Stimulated activated CD4-positive, alpha-beta T cell treated with anti-CD3 and anti-CD28 coated beads, Interleukin-1b, Interleukin-23, amount 100 ng/mL, for 4 hours (primary cell): Measurements from ENCODE around the gene RGS14.
"Not testable (repeated sequence)": the region's sequence is repeated elsewhere in the genome, so short reads cannot be mapped to it uniquely, and the experiment has no call there.

ENCODE experiments used
- DNase-seq, 2 donors: peaks; one replicate each; pipeline ENCODE4 v3.0.0-alpha.2; 2020; ENCODE audit warnings: low read depth in 2 of 2

Gene RGS14

DNA sequence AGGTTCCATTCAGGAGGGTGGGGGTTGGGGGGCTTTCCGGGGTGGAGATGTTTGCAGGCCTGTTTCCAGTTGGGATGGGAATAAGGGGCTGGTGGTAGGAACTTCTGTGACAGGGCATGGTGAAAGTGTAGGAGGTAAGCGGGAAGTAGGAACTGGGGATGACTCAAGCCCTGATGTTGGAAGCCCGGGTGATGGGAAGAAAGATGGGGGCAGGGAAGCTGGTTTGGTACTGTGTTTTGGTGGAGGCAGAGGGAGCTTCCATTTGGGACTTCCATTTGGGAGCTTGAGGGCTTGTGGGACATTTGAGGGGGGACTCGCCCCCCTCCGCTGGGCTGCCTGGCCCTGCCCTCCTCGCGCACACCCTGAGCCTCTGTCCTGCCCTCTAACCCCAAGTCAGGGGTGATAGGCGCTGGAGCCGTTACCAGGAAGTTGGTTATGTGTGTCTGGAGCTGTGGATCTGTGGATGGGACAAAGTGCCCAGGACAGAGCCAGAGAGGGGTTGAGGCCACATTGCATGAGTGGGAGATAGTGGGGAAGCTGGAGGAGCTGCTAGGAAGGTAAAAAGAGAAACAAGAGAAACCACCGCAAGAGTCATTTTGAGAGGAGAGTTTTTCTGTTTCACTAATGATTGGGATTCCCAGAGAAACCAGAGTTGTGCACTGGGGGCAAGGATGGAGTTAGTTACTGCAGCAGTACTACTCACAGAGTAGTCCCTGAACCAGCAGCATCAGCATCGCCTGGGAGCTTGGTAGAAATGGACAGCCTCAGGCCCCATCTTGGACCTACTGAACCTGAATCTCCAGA lies 6.6 kb downstream of the RGS14 start:
- DNase-seq = no peak

DNA sequence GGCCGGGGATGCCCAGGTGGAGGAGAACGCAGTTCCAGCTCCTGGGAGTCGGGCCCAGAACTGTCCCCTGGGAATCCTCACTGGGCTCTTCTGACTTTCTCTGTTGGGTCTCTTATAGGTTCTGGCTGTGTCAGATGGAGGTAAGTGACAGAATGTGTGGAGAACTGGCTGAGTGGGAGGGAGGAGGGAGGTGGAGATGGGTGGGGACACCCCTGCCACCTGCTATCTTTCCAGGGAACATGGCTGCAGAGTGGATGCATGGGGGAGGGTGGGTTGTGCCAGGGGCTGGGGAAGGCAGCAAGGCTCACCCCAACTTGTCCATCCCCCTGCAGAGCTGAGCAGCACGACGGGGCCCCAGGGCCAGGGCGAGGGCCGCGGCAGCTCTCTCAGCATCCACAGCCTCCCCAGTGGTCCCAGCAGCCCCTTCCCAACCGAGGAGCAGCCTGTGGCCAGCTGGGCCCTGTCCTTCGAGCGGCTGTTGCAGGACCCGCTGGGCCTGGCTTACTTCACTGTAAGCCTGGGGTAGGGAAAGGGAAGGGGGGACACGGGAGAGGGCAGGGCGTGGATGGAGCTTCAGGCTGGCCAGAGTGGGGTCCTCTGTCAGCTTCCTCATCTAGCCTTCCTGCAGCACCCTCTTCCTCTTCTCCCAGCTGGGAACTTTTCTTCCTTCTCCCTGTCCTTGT lies 8.3 kb downstream of the RGS14 start:
- DNase-seq = no peak

DNA sequence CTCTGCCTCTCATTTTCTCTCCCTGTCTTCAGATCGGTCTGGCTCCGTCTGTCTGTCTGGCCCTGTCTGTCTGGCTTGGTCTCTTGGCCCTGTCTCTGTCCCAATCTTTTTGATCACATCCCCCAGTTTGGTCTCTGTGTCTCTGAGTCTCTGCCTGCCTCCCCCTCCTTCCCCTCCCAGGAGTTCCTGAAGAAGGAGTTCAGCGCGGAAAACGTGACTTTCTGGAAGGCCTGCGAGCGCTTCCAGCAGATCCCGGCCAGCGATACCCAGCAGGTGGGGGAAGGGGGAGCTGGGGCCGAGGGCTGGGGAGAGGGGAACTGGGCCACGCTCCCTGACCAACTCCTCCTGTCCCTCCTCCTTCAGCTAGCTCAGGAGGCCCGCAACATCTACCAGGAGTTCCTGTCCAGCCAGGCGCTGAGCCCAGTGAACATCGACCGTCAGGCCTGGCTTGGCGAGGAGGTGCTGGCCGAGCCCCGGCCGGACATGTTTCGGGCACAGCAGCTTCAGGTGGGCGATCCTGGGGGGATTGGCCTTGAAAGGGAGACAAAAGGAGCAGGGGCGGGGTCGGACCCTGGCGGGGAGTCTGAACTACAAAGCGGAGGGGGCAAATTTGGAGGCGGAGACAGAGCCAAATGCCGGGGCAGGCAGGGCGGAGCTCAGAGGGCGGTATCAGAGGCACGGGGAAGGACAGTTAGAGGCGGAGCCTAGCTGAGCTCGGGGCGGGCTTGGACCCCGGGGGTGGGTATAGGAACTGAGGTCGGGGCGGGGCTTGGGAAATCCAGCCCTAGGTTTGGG lies 9.0 kb downstream of the RGS14 start:
- no peak for DNase-seq

DNA sequence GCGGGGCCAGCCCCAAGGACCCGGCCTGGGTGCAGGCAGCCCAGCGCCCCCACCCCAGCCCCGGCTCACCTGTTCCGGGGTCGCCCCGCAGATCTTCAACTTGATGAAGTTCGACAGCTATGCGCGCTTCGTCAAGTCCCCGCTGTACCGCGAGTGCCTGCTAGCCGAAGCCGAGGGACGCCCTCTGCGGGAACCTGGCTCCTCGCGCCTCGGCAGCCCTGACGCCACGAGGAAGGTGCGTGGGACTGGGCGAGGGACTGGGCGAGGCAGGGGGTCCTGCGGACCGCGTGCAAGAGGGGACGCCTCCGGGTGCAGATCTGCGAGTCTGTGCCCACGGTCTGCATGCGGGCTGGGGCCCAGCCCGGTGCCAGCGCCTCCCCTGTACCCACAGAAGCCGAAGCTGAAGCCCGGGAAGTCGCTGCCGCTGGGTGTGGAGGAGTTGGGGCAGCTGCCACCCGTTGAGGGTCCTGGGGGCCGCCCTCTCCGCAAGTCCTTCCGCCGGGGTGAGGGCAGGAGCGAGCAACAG lies 9.7 kb downstream of the RGS14 start:
- DNase-seq = no peak

DNA sequence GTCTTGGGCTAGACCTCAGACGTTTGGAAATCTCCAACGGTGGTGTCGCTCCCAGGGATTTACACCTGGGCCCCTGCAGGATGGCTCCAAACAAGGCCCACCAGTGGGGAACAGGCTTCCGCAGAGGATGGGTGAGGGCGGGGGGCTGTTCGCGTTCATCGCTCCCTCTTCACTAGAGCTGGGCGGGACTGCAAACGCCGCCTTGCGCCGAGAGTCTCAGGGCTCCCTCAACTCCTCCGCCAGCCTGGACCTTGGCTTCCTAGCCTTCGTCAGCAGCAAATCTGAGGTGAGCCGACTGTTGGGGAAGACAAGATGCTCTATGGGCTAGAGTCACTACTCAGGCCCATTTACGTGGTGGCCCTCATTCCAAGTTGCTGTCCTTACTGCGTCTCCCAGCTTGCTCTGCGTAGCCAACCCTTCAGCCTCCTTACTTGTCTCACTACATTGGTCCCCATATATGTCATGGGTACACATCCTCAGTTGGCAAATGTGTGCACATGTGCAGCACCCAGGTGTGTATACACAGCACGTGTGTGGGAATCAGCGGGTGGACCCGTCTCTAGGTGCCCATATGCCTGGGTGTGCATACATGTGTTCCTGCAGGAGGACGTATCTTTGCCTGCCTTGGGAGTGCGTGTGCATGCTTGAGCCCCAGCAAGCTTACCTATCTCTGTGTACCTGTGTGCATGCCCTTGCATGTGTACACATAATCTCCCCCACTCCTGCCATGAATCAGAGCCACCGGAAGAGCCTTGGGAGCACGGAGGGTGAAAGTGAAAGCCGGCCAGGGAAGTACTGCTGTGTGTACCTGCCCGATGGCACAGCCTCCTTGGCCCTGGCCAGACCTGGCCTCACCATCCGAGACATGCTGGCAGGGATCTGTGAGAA lies 10.5 kb downstream of the RGS14 start:
- DNase-seq = no peak

DNA sequence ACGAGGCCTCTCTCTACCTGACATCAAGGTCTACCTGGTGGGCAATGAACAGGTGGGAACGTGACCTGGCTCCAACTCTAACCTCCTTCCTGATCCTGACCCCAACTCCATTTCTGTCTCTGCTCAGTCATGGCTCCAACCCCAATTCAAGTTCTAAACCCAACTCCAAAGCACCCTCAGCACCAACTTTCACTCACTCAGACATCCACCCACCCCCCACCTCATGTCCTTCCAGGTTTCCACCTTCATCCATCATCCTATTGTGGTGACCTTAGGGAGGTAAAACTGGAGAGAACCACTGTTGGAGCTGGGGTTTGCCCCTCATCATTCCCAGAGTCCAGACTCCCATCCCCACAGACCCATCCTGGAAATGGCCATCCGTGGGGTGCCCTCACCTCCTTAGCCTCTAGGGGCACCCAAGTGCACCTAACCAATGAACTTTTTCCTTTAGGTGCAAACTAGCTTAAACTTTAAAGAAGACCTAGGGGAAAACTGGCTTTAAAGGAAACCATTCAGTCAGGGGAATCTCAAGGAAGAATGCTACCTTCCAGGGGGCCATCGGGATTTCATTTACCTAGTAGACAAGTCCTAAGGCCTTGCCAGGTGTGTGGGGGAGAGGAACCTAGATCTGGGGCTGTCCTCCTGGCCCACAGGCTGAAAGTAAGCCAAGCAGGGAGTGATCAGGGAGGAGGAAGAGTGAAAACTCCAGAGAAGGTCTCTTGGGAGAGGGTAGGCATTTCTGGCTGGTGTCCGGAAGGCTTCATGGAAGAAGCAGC lies 11.3 kb downstream of the RGS14 start:
- no peak for DNase-seq

DNA sequence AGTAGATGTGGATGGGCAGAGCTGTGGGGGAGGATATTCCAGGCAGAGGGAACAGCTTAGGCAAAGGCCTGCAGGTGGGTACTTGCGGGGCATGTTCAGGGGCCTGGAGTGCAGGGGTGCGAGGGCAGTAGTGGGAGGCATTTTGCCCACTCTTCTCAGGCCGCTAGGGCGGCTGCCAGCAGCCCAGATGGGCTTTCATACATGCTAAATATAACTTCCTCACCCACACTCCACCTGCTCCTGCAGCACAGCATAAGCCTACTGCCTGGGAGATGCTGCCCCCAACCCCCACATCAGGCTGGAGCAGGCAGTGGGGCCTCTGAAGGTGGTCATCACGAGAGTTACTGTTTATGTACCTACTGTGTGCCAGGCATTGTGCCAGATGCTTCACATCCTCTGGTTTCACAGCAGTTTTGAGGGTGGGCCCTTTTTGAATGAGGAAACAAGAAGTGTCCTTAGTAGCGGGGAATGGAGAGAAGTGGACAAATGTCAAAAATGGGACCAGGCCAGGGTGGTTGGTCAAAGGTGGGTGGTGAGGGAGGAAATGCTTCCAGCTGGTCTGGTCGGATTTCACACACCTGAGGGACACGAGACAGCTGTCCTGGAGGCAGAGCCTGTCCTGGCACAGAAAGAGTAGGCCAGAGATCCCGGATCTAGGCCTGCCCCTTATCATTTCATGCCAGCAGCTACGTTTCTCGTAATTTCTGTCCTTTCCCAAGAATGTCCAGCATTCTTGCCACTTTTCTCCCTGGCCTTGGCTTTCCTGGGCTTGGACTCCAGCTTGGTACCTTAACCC lies 12.1 kb downstream of the RGS14 start:
- DNase-seq = no peak

DNA sequence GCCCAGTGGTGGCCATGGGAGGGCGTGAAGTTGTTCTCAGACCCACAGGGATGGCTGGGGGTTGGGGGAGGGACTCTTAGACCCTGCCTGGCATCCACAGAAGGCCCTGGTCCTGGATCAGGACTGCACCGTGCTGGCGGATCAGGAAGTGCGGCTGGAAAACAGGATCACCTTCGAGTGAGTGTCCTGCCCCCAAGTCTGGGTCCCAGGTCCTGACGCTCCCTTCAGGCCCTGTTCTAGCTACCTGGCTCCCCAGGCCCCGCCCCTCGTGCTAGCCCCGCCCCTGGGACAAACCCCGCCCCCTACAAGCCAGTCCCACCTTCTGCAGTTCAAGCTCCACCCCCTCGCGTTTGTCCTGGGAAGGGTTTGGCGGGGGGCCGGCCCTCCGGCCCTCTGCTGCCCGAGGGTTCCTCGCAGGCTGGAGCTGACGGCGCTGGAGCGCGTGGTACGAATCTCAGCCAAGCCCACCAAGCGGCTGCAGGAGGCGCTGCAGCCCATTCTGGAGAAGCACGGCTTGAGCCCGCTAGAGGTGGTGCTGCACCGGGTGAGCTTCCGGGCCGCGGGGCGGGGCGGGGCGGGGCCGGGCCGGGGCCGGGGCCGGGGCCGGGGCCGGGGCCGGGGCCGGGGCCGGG lies 12.9 kb downstream of the RGS14 start:
- DNase-seq = peak in 1 of 2 donors; percentile 59

DNA sequence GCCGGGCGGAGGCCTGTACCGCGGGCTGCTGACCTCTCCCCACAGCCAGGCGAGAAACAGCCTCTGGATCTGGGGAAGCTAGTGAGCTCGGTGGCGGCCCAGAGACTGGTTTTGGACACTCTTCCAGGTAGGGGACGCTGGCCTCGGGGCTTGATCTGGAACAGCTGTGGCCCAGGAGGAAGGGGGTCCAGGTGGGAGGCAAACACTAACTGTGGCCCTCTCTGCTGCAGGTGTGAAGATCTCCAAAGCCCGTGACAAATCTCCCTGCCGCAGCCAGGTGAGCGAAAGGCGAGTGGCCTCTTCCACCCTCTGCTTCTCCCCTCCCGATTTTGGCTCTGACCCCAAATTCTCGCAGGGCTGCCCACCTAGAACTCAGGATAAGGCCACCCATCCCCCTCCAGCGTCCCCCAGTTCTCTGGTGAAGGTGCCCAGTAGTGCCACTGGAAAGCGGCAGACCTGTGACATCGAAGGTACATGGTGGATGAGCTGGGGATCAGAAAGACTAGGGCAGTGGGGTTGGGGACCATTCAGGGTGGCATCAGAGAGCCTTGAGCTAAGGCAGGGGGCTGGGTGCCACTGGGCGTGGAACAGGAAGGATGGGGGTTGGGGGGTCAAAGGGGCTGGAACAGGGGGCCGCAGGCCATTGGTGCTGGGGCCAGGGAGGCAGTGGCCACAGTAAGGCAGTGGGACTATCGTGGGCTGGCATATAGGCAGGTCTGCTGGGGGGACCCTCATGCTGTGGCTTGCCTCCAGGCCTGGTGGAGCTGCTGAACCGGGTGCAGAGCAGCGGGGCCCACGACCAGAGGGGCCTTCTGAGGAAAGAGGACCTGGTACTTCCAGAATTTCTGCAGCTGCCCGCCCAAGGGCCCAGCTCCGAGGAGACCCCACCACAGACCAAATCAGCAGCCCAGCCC lies 13.7 kb downstream of the RGS14 start:
- DNase-seq = no peak

DNA sequence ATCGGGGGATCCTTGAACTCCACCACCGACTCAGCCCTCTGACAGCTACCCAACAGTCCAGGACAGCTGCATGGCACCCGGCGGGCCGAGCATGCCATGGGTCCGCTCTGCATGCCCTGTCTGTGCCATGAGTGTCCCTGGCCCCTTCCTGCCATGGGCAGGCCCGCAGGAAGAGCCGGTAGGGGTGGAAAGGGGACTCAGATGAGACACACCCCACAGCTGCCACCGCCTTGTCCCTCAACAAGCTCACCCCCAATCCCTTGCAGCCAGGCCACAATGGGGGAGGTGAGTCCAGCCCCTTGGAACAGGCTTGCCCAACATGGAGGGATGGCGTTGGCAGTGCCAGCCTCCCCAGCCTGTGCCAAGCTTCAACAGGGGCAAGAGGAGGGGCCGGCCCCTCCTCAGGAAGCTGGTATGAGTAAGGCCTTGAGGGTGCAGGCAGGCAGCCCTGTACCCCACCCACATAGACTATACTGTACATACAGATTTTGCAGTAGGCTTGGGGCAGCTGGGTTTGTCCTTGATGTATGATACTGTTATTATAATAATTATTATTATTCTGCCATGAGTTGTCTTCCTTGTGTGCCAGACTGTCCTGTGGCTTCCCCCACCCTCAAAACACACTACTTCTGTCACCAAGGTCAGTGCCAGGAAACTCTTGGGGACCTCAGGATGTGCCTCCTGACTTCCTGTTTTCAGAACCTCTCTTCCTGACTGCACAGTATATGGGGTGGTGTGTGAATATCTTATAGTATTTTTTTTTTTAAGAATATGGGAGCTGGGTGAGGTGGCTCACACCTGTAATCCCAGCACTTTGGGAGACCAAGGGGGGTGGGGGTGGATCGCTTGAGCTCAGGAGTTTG lies 14.5 kb downstream of the RGS14 start:
- DNase-seq = no peak

DNA sequence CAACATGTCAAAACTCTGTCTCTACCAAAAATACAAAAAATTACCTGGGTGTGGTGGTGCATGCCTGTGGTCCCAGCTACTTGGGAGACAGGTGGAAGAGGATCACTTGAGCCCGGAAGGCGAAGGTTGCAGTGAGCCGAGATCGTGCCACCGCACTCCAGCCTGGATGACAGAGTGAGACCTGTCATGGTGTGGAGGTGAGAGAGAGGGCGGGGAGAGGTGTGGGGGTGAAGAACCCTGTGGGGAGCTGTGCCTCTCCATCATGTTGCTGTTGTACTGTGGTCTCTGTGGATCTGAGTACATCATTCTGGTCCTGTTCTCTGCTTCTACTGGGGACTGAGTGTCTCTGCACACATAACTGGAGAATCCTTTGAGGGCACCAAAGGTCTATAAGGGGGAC lies 15.2 kb downstream of the RGS14 start:
- no peak for DNase-seq

DNA sequence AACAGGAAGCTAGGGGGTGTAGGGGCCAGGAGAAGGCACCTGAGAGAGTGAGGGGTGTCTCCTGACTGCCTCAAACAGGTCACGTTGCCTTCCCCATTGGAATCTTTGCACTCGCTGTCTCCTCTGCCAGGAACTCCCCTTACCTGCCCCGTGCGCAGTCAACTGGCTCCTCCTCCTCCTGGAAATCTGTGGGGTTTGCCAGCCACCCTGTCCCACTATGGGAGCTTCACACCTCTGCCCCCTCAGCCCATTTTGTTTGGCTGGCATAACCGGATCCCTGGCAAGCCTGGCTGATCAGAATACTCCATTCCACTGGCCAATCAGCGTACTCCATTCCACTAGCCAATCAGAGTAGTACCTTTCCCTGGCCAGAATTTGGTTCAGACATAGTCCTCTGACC lies 16.1 kb downstream of the RGS14 start:
- no peak for DNase-seq

DNA sequence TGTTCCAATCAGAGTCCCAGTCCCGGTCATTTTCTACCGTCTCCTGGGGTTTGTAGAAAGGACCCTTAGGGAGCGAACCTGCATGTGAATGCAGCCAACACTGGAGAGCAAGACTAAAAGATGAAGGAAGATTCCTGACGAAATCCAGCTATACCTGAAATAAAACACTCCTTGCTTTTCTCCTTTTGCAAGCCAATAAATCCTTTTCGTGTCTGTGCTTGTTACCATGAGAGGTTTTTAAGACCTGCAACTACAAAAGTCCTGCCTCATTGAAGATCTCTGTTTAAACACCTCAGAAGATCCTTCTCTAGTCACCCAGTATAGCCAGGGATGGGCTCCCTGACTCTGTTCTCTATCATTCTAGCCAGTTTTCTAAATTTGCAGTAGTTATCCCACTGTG lies 16.5 kb downstream of the RGS14 start:
- DNase-seq = no peak

DNA sequence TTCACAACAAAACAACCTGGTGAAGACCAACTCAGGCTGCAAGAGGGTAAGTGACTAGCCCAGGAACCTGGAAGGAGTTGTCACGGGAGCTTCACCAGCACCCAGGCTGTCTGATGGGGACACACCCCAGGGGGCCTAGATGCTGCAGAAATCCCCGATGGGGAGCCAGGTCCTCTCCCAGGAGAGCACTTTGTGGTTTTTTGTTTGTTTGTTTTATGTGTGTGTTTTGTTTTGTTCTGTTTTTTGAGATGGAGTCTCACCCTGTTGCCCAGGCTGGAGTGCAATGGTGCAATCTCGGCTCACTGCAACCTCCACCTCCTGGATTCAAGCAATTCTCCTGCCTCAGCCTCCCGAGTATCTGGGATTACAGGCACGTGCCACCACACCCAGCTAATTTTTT lies 17.8 kb downstream of the RGS14 start:
- DNase-seq = not testable (repeated sequence)

DNA sequence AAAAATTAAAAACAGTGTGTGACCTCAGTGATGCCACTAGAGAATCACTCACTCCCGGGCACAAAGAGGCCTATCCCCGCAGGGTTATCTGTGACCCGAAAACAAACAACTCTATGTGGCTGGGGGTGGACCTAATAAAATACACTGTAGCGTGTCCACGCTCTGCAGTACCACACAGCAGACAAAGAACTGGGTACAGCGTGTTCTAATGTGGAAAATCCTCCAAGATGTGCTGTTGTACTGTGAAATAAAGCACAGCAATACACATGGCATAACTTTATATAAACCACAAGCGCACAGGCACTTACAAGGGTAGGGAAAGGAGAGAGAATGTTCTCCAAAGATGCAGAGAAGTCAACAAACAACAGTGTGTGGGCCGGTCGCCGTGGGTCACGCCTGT lies 18.4 kb downstream of the RGS14 start:
- no peak for DNase-seq

DNA sequence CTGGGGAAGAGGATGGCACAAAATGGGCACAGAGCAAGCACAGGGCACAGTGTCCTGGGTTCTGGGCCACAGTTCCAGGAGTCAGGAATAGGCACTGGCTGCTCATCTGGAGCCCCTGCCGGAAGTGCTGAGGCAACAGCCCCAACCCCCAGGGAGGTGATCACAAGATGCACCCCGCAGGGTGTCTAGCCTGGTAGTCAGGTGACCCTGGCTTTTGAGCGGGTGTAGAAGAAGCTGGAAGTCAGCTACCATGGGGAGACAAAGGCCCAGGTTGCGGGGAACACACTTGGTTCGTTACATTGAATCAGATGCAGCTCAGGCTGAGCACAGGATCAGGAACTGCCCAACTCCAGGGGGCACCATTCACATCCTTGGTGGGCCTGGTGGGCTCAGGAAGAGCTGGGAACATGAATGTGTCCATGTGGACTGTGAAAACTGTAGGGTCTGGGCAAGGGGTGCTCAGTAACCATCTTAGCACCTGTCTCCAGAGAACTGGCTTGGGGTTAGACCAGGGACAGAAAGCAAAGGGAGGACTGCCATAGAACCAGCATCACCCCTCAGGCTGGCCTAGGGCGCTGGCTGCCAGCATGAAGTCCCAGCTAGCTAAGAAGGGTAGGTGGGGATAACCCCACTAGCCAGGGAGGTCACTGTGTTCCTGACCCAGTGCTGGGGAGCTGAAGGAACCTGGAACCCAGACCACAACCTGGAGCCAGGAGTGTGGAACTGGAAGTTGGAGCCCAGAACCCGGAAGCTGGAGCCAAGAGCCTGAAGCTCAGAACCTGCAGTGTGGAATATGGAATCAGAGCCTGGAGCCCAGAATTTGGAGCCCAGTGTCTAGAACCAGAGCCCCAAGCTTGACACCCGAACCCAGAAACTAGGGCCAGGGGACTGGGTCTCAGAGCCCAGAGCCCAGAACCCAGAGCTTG lies 20.4 kb downstream of the RGS14 start:
- no peak for DNase-seq
